GM19397 (cell line): ENCODE measurements around the gene TM9SF4.

Source experiments
- ATAC-seq: cut with Tn5 transposase; IDR thresholded peaks from one replicate; pipeline ENCODE4 v1.9.1; 2021; ENCODE audit warnings: mild to moderate bottlenecking, moderate library complexity; ENCODE audit not compliant: unreplicated experiment

Gene TM9SF4

DNA sequence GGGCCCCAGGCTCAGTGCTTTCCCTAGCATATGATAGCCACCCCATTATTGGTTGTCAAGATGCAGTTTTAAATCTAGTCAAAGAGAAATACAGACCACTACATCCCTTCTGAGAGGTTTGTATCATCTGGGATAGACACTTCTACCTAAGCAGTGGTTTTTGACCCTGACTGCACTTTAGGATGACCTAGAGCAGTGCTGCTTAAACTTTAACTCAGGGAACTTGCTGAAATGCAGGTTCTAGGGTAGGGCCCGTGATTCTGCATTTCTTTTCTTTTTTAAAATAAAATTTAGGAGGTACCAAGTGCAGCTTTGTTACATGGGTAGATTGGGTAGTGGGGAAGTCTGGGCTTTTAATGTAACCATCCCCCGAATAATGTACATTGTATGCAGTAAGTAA, 18.7 kb downstream of the TM9SF4 start:
- no peak for ATAC-seq

DNA sequence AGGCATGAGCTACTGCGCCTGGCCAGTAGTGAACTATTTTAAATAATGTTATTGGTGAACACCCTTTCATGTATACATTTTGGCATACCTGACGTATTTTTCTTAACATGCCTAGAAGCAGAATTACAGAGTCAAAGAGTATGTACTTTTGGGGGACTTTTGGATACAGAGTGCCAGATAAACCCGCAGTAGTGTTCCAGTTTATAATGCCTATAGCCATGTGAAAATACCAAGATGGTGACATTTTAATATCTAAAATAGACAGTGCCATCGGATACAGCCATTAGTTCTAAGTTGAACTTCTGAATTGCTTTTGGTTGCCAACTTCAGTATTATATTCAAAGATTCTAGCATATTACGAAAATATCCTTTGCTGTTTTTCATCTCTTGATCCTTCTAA, 20.3 kb downstream of the TM9SF4 start:
- ATAC-seq, result no peak

DNA sequence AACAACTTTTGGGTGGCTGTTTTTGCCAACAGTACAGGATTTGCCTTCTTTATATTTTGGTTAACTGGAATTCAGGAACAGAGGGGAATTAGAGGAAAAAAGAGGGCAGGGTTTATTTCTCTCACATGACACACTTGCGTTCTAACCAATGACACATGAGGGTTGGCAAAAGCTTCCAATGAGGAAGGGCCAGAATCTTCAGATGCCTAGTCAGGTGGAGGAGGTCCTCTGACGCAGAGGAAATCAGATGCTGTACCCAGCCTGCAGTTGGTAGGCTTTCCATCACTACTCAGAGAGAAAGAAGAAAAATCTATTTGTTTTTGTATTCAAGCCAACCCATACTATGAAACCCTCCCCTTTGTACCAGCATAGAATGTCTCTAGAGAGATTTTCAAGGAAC, 20.8 kb downstream of the TM9SF4 start:
- no peak for ATAC-seq

DNA sequence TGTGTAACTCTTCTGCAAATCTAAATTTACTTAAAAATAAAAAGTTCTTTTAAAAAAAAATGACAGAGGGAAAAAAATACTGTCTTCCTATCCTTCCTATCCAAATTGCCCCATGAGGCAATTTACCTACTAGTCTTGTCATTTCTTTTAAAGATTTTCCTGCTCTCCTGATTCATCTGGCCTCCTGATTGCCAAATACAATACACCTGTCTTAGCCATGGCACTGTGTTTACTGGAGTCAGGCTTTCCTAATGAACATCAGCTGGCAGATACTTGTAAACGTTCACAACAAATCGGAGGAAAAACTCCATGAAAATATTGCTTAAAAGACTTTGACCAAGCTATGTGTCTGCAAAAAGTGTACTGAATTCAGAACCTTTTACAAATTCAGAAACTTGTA, 21.5 kb downstream of the TM9SF4 start:
- no peak for ATAC-seq

DNA sequence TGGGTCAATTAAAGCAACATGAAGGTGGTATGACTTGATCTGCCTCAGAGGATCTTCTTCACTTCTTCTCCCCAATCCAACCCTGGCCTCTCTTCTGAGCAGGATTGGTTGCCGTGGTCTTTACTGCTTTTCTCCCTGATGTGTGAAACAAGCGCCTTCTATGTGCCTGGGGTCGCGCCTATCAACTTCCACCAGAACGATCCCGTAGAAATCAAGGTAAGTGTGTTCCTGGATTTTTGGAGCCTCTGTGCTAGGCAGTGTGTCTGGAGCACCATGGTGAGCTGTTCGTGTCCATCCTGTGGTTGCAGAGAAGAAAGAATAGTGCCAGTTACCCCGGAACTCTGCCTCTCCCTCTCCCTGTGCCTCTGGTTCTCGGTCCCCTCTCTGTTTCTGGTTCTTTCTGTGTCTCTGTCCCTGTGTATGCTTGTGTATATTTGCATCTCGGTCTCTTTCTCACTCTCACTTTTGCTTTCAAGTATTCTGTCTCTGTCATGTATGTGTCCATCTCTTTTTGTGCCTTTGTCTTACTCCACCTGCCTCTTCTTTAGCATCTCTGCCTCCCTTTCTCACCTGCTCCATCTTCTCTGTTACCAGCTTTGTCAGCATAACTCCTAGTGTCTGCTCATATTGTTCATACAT, 23.5 kb downstream of the TM9SF4 start:
- no peak for ATAC-seq

DNA sequence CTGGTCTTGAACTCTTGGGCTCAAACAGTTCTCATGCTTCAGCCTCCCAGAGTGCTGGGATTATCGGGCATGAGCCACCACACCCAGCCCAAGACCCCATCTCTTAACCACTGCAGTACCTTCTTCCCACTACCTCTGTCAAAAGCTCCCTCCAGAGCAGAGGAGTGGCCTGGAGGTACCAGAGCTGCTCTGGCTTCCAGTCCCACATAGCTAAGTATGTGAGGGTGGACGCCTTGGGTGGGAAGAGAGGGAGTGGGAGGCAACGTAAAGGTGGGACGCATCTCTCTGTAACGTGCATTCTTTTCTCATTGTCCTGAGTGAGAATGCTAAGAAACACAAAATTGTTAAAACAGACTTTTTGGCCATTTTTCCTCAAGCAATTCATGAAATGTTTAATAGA, 24.5 kb downstream of the TM9SF4 start:
- ATAC-seq, result no peak

DNA sequence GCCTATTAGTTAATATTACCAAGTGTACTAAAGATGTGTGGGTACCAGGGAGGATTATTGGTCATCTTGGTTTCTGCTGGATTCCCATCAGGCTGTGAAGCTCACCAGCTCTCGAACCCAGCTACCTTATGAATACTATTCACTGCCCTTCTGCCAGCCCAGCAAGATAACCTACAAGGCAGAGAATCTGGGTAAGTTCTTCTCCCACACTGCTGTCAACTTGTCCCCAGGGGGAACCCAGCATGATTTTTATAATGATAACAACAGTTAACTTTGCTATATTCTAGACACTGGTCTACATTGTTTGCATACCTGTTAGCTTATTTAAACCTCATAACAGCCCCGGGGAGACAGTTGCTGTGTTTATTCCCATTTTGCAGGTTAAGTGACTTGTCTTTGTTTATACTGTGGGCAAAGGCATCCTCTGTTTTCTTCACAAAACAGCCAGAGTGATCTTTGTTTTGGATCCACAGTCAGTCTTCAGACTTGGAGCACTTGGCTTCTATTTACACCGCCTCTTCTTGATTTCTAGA, 26.5 kb downstream of the TM9SF4 start:
- no peak for ATAC-seq

DNA sequence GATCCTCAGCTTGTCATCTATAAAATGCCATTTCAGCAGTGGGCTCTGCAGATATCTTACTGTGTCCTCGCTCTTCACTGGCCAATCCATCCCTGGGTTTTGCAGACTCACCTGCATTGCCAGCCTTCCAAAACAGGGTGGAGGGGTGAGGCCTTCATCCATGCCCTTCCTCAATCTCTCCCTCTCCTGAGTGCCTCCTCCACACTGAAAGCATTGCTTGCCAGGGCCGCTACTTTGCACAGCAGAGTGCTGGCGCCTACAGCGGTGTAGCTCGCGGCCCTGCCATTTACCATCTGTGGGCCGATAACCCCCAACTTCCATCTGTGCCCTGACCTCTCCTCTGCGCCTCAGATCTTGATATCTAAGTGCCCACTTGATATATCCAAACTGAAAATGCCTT, 29.4 kb downstream of the TM9SF4 start:
- ATAC-seq, result no peak

DNA sequence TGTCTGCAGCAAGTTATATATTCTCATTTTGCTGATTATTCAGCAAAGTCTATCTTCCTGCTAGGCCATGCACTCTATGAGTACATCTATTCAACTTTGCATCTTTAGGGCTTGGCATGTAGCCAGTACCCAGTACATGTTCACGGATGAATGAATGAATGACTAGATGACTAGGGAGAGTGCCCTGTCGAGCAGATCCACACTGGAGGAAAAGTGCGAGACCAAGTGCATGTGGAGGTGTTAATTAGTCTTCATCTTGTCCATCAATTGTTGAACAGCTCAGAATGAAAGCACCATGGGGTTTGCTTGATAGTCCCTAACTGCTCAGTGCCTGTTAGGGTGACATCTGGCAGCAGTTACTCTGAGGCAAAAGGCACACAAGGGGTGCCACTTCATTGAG, 30.4 kb downstream of the TM9SF4 start:
- no peak for ATAC-seq

DNA sequence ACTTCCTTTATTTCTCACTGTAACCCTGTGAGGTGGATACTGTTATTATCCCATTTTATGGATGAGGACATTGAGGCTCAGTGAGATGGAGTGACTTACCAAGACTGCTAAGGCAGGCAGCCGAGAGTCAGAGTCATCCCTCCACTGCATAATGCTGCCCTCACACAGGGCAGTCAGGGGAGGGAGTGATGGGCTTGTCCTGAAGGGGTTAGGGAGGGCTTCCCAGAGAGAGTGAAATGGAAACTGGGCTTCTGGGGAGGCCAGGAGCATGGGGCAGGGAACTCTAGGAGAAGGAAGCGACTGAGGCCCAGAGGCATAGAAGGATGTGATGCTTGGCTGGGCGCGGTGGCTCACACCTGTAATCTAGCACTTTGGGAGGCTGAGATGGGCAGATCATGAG, 31.1 kb downstream of the TM9SF4 start:
- no peak for ATAC-seq

DNA sequence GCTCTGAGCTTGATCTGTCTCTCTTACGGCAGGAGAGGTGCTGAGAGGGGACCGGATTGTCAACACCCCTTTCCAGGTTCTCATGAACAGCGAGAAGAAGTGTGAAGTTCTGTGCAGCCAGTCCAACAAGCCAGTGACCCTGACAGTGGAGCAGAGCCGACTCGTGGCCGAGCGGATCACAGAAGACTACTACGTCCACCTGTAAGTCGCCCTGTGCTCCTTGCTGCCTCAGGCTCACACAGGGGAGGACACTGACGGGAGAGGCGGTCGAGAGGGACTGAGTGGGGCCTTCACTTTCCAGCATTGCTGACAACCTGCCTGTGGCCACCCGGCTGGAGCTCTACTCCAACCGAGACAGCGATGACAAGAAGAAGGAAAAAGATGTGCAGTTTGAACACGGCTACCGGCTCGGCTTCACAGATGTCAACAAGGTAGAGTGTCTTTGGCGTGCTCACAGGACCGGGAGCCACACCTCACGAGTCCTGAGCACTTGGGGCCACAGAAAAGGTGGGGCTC, 32.0 kb downstream of the TM9SF4 start:
- no peak for ATAC-seq

DNA sequence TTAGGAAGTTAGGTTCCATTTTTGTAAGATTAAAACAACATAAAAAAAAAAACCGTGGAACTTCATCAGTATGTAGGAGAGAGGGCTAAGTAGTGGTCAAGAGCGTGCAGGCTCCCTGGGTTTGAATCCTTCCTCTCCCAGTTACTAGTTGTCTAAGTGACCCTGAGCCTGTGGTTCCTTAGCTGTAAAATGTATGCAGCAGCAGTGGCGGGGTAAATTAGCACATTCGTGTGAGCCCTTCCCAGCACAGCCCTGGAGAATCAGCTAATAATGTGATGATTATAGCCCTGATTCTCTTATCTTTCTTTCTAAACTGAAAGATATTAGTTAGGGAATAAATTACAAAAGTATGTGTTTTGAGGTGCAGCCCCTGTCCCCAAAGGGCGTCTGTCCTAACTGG, 32.6 kb downstream of the TM9SF4 start:
- no peak for ATAC-seq

DNA sequence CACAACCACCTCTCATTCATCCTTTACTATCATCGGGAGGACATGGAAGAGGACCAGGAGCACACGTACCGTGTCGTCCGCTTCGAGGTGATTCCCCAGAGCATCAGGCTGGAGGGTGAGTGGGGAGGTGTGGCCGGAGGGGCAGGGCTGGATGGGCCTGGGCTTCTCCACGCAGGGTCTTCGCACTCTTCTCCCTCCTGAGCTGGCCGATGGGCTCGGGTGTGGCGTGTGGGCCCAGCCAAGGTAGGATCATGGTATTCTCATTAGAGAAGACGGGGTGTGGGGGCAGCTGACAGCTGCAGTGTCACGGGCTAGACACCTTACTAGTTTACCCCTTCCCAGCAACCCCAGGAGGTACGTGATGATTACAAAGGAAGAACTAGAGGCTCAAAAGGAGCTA, 33.5 kb downstream of the TM9SF4 start:
- no peak for ATAC-seq

DNA sequence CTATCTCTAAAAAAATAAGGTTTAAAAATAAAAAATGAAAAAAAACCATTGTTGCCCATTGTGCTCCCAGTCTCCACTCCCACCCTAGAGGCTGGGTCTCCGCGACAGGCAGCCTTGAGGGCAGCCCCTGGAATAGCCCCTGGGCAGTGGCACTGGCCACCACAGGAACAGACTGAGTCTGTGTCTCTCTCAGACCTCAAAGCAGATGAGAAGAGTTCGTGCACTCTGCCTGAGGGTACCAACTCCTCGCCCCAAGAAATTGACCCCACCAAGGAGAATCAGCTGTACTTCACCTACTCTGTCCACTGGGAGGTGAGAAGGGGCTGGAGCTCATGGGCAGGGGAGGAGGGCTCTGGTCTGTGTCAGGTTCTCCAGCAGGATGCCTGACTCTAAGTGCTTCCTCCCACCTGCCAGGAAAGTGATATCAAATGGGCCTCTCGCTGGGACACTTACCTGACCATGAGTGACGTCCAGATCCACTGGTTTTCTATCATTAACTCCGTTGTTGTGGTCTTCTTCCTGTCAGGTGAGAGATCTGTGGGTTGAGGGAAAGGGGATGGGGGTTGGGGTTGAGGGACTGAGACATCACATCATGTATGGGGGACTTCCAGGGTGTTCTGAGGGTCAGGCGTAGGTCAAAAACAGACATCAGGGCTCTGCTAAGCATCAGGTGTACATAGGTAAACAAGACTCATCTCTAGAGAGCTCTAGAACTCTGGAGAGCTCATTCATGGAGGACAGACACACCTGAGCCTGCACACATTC, 35.6 kb downstream of the TM9SF4 start:
- ATAC-seq, result no peak

DNA sequence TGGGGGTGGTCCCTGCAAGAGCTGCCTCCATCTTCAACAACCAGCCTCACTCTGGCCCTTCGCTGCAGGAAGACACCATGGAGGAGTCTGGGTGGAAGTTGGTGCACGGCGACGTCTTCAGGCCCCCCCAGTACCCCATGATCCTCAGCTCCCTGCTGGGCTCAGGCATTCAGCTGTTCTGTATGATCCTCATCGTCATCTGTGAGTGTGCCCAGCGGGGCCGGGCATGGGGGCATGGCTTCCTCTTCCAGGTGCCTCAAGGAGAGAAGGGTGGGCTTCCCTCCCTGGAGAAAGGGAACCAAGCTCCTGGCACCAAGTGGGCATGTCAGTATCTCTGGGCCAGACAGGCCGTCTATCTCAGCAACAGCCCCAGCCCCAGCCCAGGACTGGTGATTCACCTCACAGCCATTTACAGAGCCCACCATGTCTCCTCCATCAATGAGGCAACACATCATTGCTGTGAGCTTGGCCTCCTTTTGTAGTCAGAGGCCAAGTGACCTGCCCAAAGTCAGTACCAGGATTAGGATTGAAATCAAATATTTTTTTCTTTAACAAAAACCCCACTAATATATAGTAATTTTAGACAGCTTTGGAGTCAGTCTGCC, 40.2 kb downstream of the TM9SF4 start:
- no peak for ATAC-seq

DNA sequence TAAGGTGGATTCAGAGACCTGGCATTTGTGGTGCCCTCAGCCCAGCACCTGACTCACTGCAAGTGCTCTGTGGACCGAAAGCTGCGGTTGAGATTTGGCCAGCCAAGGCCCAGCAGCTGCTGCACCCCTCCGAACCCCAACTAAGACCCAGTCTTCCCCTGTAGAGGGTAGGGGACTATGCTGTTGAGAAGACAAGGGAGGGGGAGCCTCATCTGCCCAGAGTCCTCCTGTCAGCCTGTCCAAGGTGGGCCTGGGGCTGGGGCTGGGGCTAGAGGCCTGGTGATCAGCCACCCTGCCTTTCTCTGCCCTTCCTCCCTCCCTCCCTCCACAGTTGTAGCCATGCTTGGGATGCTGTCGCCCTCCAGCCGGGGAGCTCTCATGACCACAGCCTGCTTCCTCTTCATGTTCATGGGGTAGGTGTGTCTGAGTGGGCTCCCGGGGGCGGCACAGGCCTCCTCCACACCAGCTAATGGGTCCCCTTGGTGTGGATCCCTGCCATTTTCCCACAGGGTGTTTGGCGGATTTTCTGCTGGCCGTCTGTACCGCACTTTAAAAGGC, 40.9 kb downstream of the TM9SF4 start:
- ATAC-seq, result no peak

DNA sequence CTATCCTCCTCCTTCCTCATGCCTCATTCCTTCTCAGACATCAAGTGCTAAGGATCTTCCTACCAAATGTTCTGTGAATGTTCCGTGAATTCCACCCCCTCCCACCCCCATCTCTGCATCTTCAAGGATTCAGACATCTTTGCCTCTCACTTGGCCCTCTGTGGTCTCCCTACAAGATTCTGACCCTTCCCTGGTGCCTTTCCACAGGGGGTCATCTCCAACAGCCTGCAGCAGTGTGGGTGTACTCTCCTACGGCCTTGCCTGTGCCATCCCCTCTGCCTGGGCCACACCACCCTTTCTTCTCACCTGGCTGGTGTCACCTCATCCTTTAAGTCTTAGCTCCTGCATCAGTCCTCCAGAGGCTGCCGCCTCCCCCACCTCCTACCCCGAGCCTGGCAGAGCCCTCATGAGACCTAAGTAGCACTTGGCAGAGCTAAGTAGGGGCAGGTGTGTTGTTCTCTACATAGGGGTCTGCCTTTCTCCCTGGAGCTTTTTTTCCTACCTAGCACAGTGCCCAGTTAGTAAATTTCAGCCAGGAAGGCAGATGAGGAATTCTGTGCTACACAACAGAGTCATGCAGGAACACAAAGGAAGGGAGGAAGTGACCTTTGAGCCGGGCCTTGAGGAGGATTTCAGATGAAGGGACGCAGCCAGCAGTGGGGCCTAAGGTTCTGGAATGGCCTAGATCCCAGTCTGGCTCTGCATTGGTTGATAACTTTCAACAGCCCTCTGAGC, 43.1 kb downstream of the TM9SF4 start:
- no peak for ATAC-seq

DNA sequence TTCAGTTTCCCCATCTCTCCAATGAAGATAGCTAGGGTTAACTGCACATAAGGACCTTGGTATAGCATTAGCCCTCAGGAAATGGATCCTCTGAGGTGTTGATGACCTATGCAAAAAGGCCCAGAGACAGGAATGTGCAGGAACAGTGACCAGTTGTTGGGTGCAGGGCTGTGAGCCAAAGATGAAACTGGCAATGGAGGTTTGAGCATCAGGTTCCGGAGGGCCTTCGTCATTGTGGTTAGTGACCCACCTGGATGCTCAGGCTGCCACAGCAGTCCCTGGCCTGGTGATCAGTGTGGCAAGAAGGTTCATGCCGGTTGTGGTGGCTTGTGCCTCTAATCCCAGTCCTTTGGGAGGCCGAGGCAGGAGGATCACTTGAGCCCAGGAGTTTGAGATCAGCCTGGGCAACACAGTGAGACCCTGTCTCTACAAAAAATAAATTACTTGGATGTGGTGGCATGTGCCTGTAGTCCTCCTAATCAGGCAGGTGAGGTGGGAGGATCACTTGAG, 43.7 kb downstream of the TM9SF4 start:
- no peak for ATAC-seq

DNA sequence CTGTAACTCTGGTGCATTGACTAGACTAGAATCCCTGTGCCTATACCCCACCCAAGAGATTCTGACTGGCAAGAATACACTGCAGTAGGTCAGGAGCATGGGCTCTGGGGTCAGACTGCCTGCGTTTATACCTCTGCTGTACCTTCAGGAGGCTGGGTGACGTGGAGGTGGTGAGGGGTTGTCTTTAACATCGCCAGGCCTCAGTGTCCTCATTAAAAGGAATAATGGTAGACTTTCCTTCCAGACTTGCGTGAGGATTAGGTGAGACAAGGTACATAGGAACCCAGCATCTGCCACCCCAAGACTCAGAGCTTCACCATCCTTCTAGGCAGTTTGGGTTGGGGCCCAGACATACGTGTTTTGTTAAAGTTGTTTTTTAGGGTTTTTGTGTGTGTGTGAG, 44.3 kb downstream of the TM9SF4 start:
- ATAC-seq, result no peak
